Subcutaneous adipose tissue (tissue), 4 donors: ENCODE results near the gene SOWAHB. TPM values are rescaled to one million over a fixed set of nuclear protein-coding genes. Genes with fewer than 3 reads are reported as not detected.

ENCODE experiments used
- total RNA-seq, 4 donors: library from RNA; depleted of rRNA; stranded (reverse); fragments of >200 nt; gene quantifications; one replicate each; pipeline ENCODE4 v1.1.0, GENCODE V29; 2016
- TF ChIP-seq, protein P1 (sequence below): fragments of 450-650 bp; IDR thresholded peaks from one replicate; pipeline ENCODE4 v1.5.1; 2016; ENCODE audit warnings: low read depth, mild to moderate bottlenecking, control low read depth, antibody characterized with exemption, moderate library complexity

The SOWAHB gene
- total RNA-seq, 4 donors from 2014 or later = not detected

DNA sequence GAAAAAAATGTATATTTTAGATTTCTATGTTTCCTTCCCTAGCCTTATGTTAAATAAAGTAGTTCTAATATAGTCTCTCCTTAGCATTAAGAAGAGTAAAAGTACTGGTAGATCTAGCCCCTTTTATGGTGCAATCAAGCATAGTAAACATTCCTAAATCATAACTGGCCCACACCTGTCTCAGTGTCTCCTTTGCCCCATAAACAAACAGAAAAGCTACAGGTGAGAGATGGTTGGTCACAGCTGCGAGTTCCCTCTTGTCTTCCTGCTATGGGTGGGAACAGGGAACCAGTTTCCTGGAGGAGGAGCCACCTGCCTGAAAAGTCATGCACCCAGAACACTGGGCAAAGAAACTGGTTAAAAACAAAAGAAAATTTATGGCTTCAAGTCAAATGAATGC is 16.6 kb downstream of the SOWAHB start:
- TF ChIP-seq, protein P1, sequence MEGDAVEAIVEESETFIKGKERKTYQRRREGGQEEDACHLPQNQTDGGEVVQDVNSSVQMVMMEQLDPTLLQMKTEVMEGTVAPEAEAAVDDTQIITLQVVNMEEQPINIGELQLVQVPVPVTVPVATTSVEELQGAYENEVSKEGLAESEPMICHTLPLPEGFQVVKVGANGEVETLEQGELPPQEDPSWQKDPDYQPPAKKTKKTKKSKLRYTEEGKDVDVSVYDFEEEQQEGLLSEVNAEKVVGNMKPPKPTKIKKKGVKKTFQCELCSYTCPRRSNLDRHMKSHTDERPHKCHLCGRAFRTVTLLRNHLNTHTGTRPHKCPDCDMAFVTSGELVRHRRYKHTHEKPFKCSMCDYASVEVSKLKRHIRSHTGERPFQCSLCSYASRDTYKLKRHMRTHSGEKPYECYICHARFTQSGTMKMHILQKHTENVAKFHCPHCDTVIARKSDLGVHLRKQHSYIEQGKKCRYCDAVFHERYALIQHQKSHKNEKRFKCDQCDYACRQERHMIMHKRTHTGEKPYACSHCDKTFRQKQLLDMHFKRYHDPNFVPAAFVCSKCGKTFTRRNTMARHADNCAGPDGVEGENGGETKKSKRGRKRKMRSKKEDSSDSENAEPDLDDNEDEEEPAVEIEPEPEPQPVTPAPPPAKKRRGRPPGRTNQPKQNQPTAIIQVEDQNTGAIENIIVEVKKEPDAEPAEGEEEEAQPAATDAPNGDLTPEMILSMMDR = no peak

DNA sequence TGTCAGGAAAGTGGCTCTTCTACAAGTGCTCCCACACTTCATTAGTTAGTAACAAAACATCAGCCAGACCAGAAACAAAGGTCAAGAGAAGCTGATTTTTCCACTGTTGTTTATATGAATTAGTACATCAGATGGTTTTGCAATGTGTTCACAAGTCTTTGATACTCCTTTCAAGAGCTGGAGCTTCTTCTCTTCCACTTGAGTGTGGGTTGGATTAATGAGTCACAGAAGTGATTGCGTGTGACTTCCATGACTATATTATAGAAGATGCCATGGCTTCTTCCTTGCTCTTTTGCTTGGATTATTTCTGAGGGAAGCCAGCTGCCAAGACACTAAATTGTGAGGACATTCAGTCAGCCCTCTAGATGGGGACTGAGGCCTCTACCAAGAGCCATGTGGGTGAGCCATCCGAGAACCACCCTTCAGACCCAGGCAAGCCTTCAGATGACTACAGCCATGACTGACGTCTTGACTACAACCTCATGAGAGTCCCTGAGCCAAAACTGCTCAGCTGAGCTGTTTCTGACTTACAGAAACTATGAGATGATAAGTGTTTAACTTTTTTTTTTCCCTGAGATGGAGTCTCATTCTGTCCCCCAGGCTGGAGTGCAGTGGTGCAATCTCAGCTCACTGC is 18.1 kb downstream of the SOWAHB start:
- TF ChIP-seq, protein P1 = no peak

DNA sequence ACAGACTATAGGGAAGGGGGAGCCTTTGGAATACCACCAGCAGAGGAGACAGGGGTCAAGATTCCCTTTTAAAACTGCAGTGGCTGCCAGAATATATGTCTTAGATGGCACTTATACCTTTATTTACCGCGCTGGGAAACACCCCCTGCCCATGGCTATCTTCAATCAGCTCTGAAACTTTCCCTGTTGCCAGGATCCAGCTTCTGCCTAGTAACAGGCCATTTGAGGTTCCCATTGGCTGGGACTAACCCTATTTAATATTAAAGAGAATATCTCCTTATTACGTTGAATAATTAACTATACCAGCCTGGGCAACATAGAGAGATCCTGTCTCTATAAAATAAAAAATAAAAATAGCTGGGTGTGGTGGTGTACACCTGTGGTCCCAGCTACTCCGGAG is 23.8 kb downstream of the SOWAHB start:
- TF ChIP-seq, protein P1 = no peak

DNA sequence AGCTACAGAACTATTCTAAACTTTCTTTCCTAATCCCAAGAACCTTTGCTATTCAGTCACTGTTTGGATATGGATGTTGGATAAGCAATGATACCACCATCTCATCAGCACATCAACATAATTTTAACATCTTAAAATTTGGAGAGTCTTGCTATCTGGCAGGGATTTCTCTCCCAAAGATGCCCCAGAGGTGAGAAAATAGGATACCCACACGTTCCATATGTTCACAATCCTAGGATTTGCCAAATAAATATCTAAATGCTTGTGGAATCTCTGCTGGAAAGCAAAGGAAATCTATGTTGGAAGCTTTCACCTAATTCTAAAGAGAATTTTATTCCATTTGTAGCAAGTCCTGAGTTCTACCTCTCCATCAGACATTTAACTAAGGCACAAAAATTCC is 24.4 kb downstream of the SOWAHB start:
- TF ChIP-seq, protein P1 = no peak

DNA sequence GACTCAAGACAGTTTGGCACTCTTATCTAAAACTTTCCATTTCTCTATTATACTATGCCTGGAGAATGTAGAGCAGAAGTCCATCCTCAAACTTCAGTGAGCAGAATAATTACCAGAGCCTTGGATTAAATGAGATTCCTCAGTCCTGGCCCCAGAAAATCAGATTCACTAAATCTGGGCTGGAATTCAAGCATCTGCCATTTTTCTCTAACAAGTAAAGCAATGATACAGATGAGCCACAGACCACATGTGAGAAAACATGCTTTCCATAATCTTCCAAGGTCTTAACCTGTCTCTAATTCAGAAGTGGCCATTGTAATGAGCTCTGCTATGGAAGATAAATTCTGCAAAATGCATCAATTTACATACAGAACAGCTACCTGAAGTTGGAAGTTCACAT is 25.4 kb downstream of the SOWAHB start:
- TF ChIP-seq, protein P1 = no peak

DNA sequence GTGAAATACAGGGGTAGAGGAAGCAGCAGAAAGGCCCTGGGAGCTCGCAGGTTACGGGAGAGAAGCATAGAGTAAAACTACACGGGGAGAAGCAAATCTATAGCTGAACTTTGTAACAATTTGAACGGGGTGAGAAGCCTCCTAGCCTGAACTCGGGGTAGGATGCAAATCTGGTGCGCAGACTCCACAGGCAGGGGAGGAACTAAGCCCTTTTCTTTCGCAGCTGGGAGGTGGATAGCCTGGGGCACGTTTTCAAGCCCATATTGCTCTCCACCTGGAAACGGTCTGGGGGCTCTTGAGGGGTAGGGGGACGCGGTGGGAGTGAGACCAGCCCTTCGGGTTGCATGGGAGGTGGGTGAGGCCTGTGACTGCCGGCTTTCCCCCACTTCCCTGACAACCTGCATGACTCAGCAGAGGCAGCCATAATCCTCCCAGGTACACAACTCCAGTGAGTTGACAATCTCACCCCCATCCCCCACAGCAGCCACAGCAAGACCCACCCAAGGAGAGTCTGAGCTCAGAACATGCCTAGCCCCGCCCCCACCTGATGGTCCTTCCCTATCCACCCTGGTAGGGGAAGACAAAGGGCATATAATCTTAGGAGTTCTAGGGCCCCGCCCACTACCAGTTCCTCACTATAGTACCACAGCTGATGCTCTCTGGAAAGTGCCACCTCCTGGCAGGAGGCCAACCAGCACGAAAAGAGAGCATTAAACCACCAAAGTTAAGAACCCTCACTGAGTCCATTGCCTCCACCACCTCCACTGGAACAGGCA is 29.9 kb downstream of the SOWAHB start:
- TF ChIP-seq, protein P1 = no peak

DNA sequence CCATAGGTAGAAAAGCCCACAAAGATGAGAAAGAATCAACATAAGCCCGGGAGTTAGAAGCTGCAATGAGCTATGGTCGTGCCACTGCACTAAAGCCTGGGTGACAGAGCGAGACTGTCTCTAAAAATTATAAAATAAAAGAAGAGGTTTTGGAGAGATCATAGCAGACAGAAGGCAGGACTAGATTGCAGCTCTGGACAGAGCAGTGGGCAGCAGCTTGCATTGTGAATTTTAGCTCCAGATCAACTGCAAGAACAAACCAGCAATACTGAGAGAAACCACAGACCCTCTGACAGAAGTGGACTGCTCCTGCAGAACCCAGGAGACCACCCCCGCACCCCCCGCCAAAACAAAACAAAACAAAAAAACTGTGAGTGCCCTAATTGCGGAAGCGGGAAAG is 30.6 kb downstream of the SOWAHB start:
- TF ChIP-seq, protein P1 = no peak
